Right lobe of liver (tissue), 4 donors: ENCODE measurements around the gene OR8G5.

Experiments used
- POLR2A ChIP-seq: fragments of 450-650 bp; IDR thresholded peaks from one replicate; pipeline ENCODE4 v1.6.1; 2017; ENCODE audit warnings: antibody characterized with exemption, mild to moderate bottlenecking
- TF ChIP-seq, protein P1 (sequence below), 4 donors: fragments of 200-600 bp in 3 of 4; fragments of 450-650 bp in 1 of 4; IDR thresholded peaks; one replicate each; pipeline versions ENCODE4 v1.5.1 to v1.8.0; 2016 to 2022; ENCODE audit warnings: antibody characterized with exemption in 4 of 4, mild to moderate bottlenecking in 2 of 4
- donor health status: DM: no; HTN: no; CAD: no.
- donor health status: DM: no; HTN: no; CAD: no.
- donor health status: DM: no; HTN: yes; CAD: no.

DNA sequence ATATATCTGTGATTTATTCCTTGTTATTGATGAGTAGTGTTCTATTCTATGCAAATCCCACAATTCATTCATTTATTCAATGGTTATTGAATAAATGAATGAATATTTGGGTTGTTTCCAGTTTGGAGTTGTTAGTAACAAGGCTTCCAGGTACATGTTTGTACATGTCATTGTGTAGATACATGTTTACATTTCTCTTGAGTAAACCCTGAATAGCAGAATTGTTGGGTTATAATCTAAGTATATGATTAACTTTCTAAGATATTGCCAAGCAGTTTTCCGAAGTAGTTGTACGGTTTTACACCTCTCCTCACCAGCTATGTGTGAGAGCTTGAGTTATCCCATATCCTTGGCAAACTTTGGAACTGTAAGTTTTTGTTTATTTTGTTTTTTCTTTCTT lies 33.8 kb upstream of the OR8G5 start:
- TF ChIP-seq, protein P1, sequence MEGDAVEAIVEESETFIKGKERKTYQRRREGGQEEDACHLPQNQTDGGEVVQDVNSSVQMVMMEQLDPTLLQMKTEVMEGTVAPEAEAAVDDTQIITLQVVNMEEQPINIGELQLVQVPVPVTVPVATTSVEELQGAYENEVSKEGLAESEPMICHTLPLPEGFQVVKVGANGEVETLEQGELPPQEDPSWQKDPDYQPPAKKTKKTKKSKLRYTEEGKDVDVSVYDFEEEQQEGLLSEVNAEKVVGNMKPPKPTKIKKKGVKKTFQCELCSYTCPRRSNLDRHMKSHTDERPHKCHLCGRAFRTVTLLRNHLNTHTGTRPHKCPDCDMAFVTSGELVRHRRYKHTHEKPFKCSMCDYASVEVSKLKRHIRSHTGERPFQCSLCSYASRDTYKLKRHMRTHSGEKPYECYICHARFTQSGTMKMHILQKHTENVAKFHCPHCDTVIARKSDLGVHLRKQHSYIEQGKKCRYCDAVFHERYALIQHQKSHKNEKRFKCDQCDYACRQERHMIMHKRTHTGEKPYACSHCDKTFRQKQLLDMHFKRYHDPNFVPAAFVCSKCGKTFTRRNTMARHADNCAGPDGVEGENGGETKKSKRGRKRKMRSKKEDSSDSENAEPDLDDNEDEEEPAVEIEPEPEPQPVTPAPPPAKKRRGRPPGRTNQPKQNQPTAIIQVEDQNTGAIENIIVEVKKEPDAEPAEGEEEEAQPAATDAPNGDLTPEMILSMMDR (IDR thresholded peaks at IDR 0.05): no peak
- no peak for TF ChIP-seq POLR2A
